H1 (cell line): ENCODE data around the gene RPS19. TPM values are rescaled to one million over a fixed set of nuclear protein-coding genes. Genes with fewer than 3 reads are reported as not detected.

Source experiments
- ASH2L ChIP-seq: fragments of 200-600, 300-600 bp; sonication (generic); IDR thresholded peaks from one replicate; pipeline ENCODE4 v1.7.1; 2017; ENCODE audit warnings: low read length
- CHD1 ChIP-seq: IDR thresholded peaks from 2 replicates; pipeline ENCODE4 v1.6.1; 2012; ENCODE audit warnings: low read depth, low read length, improper control_type of control experiment
- CREB1 ChIP-seq: IDR thresholded peaks from 2 replicates; pipeline ENCODE4 v1.6.1; 2012; ENCODE audit warnings: inconsistent platforms
- CTBP2 ChIP-seq: IDR thresholded peaks from 2 replicates; pipeline ENCODE4 v1.7.0; 2011; ENCODE audit warnings: borderline replicate concordance, mild to moderate bottlenecking, moderate library complexity, mixed read lengths, low read length; ENCODE audit not compliant: insufficient read depth, insufficient read length
- E2F6 ChIP-seq: IDR thresholded peaks from 2 replicates; pipeline ENCODE4 v1.6.1; 2012; ENCODE audit warnings: inconsistent platforms
- EZH2 ChIP-seq: fragments of 200-600 bp; sonication (generic); IDR thresholded peaks from 2 replicates; pipeline ENCODE4 v1.7.1; 2012; ENCODE audit warnings: low read depth, mild to moderate bottlenecking, moderate library complexity, low read length, inconsistent platforms; ENCODE audit not compliant: severe bottlenecking
- MAFK ChIP-seq: IDR thresholded peaks from 2 replicates; pipeline ENCODE4 v1.6.1; 2012; ENCODE audit warnings: low read depth, mild to moderate bottlenecking, improper control_type of control experiment, low read length
- NANOG ChIP-seq: IDR thresholded peaks from 2 replicates; pipeline ENCODE4 v1.6.1; 2011; ENCODE audit warnings: low read length, low read depth, mild to moderate bottlenecking, inconsistent platforms; ENCODE audit not compliant: insufficient read depth, poor library complexity, severe bottlenecking
- NRF1 ChIP-seq: IDR thresholded peaks from 2 replicates; pipeline ENCODE4 v1.6.1; 2011; ENCODE audit warnings: mild to moderate bottlenecking, low read depth, low read length, improper control_type of control experiment
- POLR2A ChIP-seq, 2 experiments: IDR thresholded peaks; 1 replicate in 1 of 2; 2 replicates in 1 of 2; pipeline ENCODE4 v1.6.1; 2011; ENCODE audit warnings: low read depth in 2 of 2, low read length in 2 of 2, mild to moderate bottlenecking in 2 of 2; ENCODE audit errors: control extremely low read depth in 1 of 2
- POLR2AphosphoS5 ChIP-seq: IDR thresholded peaks from 2 replicates; pipeline ENCODE4 v1.6.1; 2011; ENCODE audit warnings: low read depth, low read length
- RAD21 ChIP-seq, 2 experiments: IDR thresholded peaks in 1 of 2; conservative IDR thresholded peaks in 1 of 2; 2 replicates each; pipeline ENCODE4 v1.6.1; 2011; ENCODE audit warnings: low read depth in 2 of 2, low read length in 2 of 2, improper control_type of control experiment in 1 of 2, inconsistent platforms in 1 of 2, mild to moderate bottlenecking in 1 of 2, moderate library complexity in 1 of 2
- SUZ12 ChIP-seq: fragments of 200-600 bp; sonication (generic); IDR thresholded peaks from 2 replicates; pipeline ENCODE4 v1.6.1; 2012; ENCODE audit warnings: mild to moderate bottlenecking, inconsistent platforms, low read length, moderate library complexity, mixed read lengths
- TEAD4 ChIP-seq: IDR thresholded peaks from 2 replicates; pipeline ENCODE4 v1.6.1; 2012; ENCODE audit warnings: low read depth, low read length, inconsistent platforms, mixed read lengths
- polyA plus RNA-seq, 7 experiments: library from polyadenylated mRNA; depleted of rRNA in 3 of 7; stranded (reverse) in 5 of 7; unstranded in 2 of 7; fragments of >200 nt in 5 of 7; fragments of 200-250 nt in 2 of 7; gene quantifications; 1 replicate in 5 of 7; 2 replicates in 1 of 7; 4 replicates in 1 of 7; pipeline versions ENCODE4 v1.2.1 to v1.2.3, GENCODE V29; 2011 to 2013; ENCODE audit warnings: missing spikeins in 2 of 7, mixed read lengths in 2 of 7
- total RNA-seq: library from RNA; stranded (reverse); fragmentation: NEBNext Ultra II Directional; extraction: Animal tissue kit (Norgen Biotek cat#: 25700); gene quantifications from 2 replicates; pipeline ENCODE4 v1.2.1, GENCODE V29; 2021

The RPS19 gene
- total and polyA plus RNA-seq, 2 of the 8 experiments (the other 6 are each of a cell fraction or from before 2014, with no cell fraction given), result 2,817 to 5,751 TPM

GRCh38 chr19:41871573-41872383 lies 11.7 kb downstream of the RPS19 start (continued):
- TF ChIP-seq EZH2 (no peak), NANOG (no peak), ASH2L (no peak), NRF1 (no peak), POLR2AphosphoS5 (peak; percentile 90), CHD1 (no peak), MAFK (no peak), E2F6 (no peak), CREB1 (no peak), POLR2A (IDR thresholded peaks at IDR 0.05; ENCODE audit: control extremely low read depth in 1 of 2, low read depth in 2 of 2, low read length in 2 of 2) (peak in 1 of 2 experiments; percentile 88; a peak in 2 of 3 replicates), TEAD4 (no peak), SUZ12 (no peak), RAD21 (IDR thresholded peaks at IDR 0.05 in 1 of 2, conservative IDR thresholded peaks at IDR 0.05 in 1 of 2; ENCODE audit: low read depth in 2 of 2, low read length in 2 of 2) (no peak), CTBP2 (no peak)
